ENCODE data around the gene PPP2R5A.

DNA sequence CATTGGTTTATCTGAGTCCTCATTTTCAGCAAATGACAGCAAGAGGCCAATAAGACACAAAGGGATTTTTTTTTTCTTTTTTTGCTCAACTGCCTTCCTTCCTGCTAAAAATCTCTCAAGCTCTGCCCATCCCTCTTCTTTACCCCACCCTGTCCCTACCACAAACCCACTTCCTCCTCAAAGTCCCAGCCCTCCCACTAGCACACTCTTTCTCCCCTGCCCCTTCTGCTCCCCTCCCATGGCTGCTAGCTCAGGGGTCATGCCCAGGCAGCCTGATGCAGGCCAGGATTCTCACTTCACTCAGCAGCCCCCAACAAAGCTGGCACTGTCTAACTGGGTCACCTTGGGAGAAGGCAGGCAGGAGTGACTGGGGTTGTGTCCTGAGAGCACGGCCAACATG lies 28.8 kb upstream of the PPP2R5A start:
- TF ChIP-seq CTCF (IDR thresholded peaks at IDR 0.05), result no peak
- no peak for TF ChIP-seq POLR2A (IDR thresholded peaks at IDR 0.05)
